ENCODE measurements around the gene SMTN. TPM values are rescaled to one million over a fixed set of nuclear protein-coding genes. Genes with fewer than 3 reads are reported as not detected.
"Not testable (repeated sequence)": the region's sequence is repeated elsewhere in the genome, so short reads cannot be mapped to it uniquely, and the experiment has no call there.

SMTN gene
- total and polyA plus RNA-seq, 7 donors, result 23.8 to 1,789 (median 987) TPM

DNA sequence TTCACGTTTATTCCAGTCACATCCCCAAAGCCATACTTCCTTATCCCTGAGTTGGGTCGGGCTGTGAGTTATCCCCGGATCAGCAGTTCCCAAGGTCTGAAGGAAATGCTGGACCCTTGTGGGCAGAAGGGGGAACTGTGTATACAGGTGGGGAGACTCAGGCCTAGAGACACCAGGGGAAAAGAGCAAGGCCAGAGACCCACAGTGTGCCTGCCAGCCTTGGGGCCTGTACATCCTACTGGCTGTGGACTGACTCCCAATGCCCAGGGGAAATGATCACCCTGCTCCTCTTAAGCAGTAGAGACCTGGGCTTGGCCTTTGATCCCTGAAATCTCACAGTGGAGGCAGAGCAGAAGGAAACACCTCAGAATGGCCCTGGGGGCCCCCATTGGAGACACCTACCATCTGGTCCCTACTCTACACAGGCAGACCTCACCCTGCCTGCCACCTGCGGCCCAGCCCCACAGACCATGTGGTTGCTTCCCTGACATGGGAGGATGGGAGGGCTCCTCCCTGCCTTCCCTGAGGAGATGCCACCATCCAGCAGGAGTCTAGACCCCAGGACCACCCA, 25.0 kb downstream of the SMTN start:
- peak in 3 of 4 donors; percentile 2 to 57 (median 44) for TF ChIP-seq POLR2AphosphoS5 (IDR thresholded peaks at IDR 0.05)
- TF ChIP-seq POLR2A (IDR thresholded peaks at IDR 0.05), result no peak
- TF ChIP-seq EP300 (IDR thresholded peaks at IDR 0.05), result no peak
- TF ChIP-seq, protein P1, sequence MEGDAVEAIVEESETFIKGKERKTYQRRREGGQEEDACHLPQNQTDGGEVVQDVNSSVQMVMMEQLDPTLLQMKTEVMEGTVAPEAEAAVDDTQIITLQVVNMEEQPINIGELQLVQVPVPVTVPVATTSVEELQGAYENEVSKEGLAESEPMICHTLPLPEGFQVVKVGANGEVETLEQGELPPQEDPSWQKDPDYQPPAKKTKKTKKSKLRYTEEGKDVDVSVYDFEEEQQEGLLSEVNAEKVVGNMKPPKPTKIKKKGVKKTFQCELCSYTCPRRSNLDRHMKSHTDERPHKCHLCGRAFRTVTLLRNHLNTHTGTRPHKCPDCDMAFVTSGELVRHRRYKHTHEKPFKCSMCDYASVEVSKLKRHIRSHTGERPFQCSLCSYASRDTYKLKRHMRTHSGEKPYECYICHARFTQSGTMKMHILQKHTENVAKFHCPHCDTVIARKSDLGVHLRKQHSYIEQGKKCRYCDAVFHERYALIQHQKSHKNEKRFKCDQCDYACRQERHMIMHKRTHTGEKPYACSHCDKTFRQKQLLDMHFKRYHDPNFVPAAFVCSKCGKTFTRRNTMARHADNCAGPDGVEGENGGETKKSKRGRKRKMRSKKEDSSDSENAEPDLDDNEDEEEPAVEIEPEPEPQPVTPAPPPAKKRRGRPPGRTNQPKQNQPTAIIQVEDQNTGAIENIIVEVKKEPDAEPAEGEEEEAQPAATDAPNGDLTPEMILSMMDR (IDR thresholded peaks at IDR 0.05), result peak in 2 of 4 experiments; percentile 13 to 35
- Histone ChIP-seq H3K4me1 (peaks cover 0 to 57% (median 51%) of the 10 kb centered on the region in 4 donors), H3K36me3 (peaks cover 8 to 35% (median 14%) of the 10 kb centered on the region in 4 donors), H3K27me3 (no peaks in the 10 kb centered on the region), H3K4me3 (peak overlapping the region; percentile 73 to 98 (median 92)), H3K9me3 (no peaks in the 10 kb centered on the region), H3K27ac (peak overlapping the region; percentile 96 to 100 (median 99))
- DNase-seq, result peak; percentile 84
- intact Hi-C loops (cut with DNase I), result loop anchor here (5.0 kb wide), 1 partner anchor 181 kb away; no protein-coding TSS in a partner anchor
- 33 to 63% methylated on average over 4 of the region's 4 CpGs for WGBS, 2 donors

GRCh38 chr22:31106731-31107177, 25.6 kb downstream of the SMTN start:
- H3K9me3 ChIP-seq, result no peaks in the 10 kb centered on the region
- H3K36me3 ChIP-seq, result peaks cover 7 to 30% (median 11%) of the 10 kb centered on the region in 4 donors
- intact Hi-C loops (cut with DNase I), result loop anchor here (1.0 to 5.0 kb wide), 2 partner anchors 42 to 181 kb away; no protein-coding TSS in a partner anchor
- WGBS, 2 donors, result 58 to 60% methylated on average over 14 of the region's 14 CpGs
- DNase-seq, result peak; percentile 82
- no peaks in the 10 kb centered on the region for H3K27me3 ChIP-seq
- TF ChIP-seq EP300 (IDR thresholded peaks at IDR 0.05) (peak in 1 of 4 donors; percentile 44), POLR2A (IDR thresholded peaks at IDR 0.05) (no peak), POLR2AphosphoS5 (IDR thresholded peaks at IDR 0.05) (peak in 1 of 4 donors; percentile 3)
- H3K4me1 ChIP-seq, result peaks cover 0 to 53% (median 44%) of the 10 kb centered on the region in 4 donors
- peak overlapping the region; percentile 73 to 98 (median 92) for H3K4me3 ChIP-seq
- peak overlapping the region; percentile 96 to 100 (median 99) for H3K27ac ChIP-seq

GRCh38 chr22:31107178-31107893, 26.2 kb downstream of the SMTN start, which contains the start of gene SELENOM:
Gene SELENOM (minus strand): TSS chr22:31107568. CDS start chr22:31107505, 63 bp downstream.
- Histone ChIP-seq H3K4me3 (peak within 1 kb of the TSS; percentile 73 to 98 (median 92)), H3K27me3 (no peaks in the 10 kb centered on the region), H3K27ac (peak within 1 kb of the TSS; percentile 96 to 100 (median 99)), H3K4me1 (peaks cover 0 to 47% (median 39%) of the 10 kb centered on the region in 4 donors), H3K36me3 (peaks cover 7 to 30% (median 11%) of the 10 kb centered on the region in 4 donors), H3K9me3 (no peaks in the 10 kb centered on the region)
- intact Hi-C loops (cut with DNase I), result loop anchor here (1.0 to 5.0 kb wide), 2 partner anchors 41 to 180 kb away; no protein-coding TSS in a partner anchor
- DNase-seq, result peak; percentile 99
- 5 to 6% methylated on average over 67 of the region's 67 CpGs for WGBS, 2 donors
- TF ChIP-seq, protein P1 (IDR thresholded peaks at IDR 0.05), result peak; percentile 90 to 98 (median 94)
- TF ChIP-seq EP300 (IDR thresholded peaks at IDR 0.05) (peak in 1 of 4 donors; percentile 13), POLR2A (IDR thresholded peaks at IDR 0.05) (peak; percentile 86 to 96), POLR2AphosphoS5 (IDR thresholded peaks at IDR 0.05) (peak; percentile 97 to 99 (median 98))

DNA sequence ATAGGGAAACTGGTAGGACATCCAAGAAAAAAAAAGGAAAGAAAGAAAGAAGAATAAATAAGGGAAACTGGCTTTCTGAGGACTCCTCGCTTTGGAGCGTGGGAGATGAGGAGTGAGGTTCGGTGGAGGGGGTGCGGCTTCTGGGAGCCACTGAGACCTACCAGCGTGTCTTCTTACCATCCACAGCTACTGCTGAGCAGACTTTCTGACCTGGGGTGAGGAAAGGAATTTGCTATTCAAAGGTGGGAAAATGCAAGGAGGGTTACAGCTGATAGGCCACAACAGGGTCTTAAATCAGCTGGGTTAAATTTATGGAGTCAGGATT, 26.7 kb downstream of the SMTN start:
- peaks cover 7 to 30% (median 11%) of the 10 kb centered on the region in 4 donors for H3K36me3 ChIP-seq
- intact Hi-C loops (cut with DNase I), result loop anchor here (1.0 to 5.0 kb wide), 3 partner anchors 40 to 179 kb away; no protein-coding TSS in a partner anchor
- TF ChIP-seq POLR2AphosphoS5 (IDR thresholded peaks at IDR 0.05) (no peak), POLR2A (IDR thresholded peaks at IDR 0.05) (no peak), EP300 (IDR thresholded peaks at IDR 0.05) (no peak)
- TF ChIP-seq, protein P1 (IDR thresholded peaks at IDR 0.05), result no peak
- WGBS, 2 donors, result 1% methylated on average over 5 of the region's 5 CpGs
- no peaks in the 10 kb centered on the region for H3K9me3 ChIP-seq
- no peaks in the 10 kb centered on the region for H3K27me3 ChIP-seq
- peak overlapping the region in 3 of 4 donors; percentile 73 to 94 (median 90) for H3K4me3 ChIP-seq
- peak overlapping the region; percentile 96 to 100 (median 99) for H3K27ac ChIP-seq
- peaks cover 0 to 44% (median 34%) of the 10 kb centered on the region in 4 donors for H3K4me1 ChIP-seq
- no peak for DNase-seq

DNA sequence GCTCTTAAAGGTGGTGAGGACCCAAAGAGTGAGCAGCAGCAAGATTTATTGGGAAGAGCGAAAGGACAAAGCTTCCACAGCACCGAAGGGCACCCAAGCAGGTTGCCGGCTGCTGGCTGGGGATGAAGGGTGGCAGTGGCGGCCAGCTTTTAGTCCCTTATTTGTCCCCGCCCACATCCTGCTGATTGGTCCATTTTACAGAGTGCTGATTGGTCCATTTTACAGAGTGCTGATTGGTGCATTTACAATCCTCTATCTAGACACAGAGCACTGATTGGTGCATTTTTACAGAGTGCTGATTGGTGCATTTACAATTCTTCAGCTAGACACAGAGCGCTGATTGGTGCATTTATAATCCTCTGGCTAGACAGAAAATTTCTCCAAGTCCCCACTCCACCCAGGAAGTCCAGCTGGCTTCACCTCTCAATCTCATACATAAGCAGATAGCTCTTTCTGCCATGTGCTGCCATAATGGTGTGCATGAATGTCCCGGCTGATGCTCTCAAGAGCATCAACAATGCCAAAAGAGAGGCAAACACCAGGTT, 31.5 kb downstream of the SMTN start:
- intact Hi-C loops (cut with DNase I); H3K36me3 ChIP-seq; H3K27ac ChIP-seq; H3K4me3 ChIP-seq; H3K4me1 ChIP-seq; DNase-seq; H3K9me3 ChIP-seq; H3K27me3 ChIP-seq: not testable (repeated sequence)
- 89 to 95% methylated on average over 7 of the region's 7 CpGs for WGBS, 2 donors
